OCI-LY1 (cell line): ENCODE measurements around the gene SHISAL2A.

Experiments
- H2AFZ ChIP-seq: fragments of 200-600 bp; sonication (generic), shearing (Covaris generic); 2 replicates; pipeline ENCODE4 v1.6.0; 2014; ENCODE audit warnings: antibody characterized with exemption, mild to moderate bottlenecking, low read length
- H3F3A ChIP-seq: fragments of 200-600 bp; sonication (generic), shearing (Covaris generic); 2 replicates; pipeline ENCODE4 v1.6.0; 2014; ENCODE audit warnings: mild to moderate bottlenecking, antibody characterized with exemption, low read length, moderate library complexity; ENCODE audit not compliant: insufficient read depth
- H3K27ac ChIP-seq: fragments of 200-600 bp; sonication (generic); 2 replicates; pipeline ENCODE4 v1.5.1; 2014; ENCODE audit warnings: low read length, mixed run types, mild to moderate bottlenecking, low read depth; ENCODE audit not compliant: poor library complexity, severe bottlenecking
- H3K27me3 ChIP-seq: fragments of 200-600 bp; sonication (generic); 2 replicates; pipeline ENCODE4 v1.6.0; 2014; ENCODE audit warnings: antibody characterized with exemption, mild to moderate bottlenecking, low read length, moderate library complexity; ENCODE audit not compliant: insufficient read depth
- H3K36me3 ChIP-seq: fragments of 200-600 bp; sonication (generic); 2 replicates; pipeline ENCODE4 v1.6.1; 2014; ENCODE audit warnings: mild to moderate bottlenecking, antibody characterized with exemption, low read length, moderate library complexity, mixed read lengths; ENCODE audit not compliant: insufficient read depth
- H3K4me1 ChIP-seq: fragments of 200-600 bp; sonication (generic); 2 replicates; pipeline ENCODE4 v1.5.1; 2014; ENCODE audit warnings: mild to moderate bottlenecking, low read length, moderate library complexity; ENCODE audit not compliant: insufficient read depth, severe bottlenecking
- H3K4me2 ChIP-seq: fragments of 200-600 bp; sonication (generic), shearing (Covaris generic); 2 replicates; pipeline ENCODE4 v1.6.1; 2014; ENCODE audit warnings: low read length
- H3K4me3 ChIP-seq: fragments of 200-600 bp; sonication (generic); 2 replicates; pipeline ENCODE4 v1.5.1; 2014; ENCODE audit warnings: low read length, low read depth, mild to moderate bottlenecking, mixed read lengths; ENCODE audit not compliant: poor library complexity, severe bottlenecking
- H3K79me2 ChIP-seq: fragments of 200-600 bp; shearing (Covaris generic); 2 replicates; pipeline ENCODE4 v1.6.1; 2016; ENCODE audit warnings: mixed run types, low read length, mixed read lengths; ENCODE audit not compliant: insufficient read depth
- H3K9ac ChIP-seq: fragments of 200-600 bp; sonication (generic), shearing (Covaris generic); 2 replicates; pipeline ENCODE4 v1.6.1; 2014; ENCODE audit warnings: mild to moderate bottlenecking, low read length, mixed read lengths
- H3K9me2 ChIP-seq: fragments of 200-600 bp; sonication (generic), shearing (Covaris generic); 2 replicates; pipeline ENCODE4 v1.6.1; 2014; ENCODE audit warnings: low read depth, mild to moderate bottlenecking, low read length, mixed read lengths
- H3K9me3 ChIP-seq: fragments of 200-600 bp; shearing (Covaris generic); 2 replicates; pipeline ENCODE4 v1.6.1; 2014; ENCODE audit warnings: low read length, mixed read lengths
- H4K20me1 ChIP-seq: fragments of 200-600 bp; sonication (generic), shearing (Covaris generic); 2 replicates; pipeline ENCODE4 v1.6.0; 2016; ENCODE audit warnings: mild to moderate bottlenecking, low read length; ENCODE audit not compliant: insufficient read depth
- CTCF ChIP-seq: fragments of 200-600 bp; sonication (generic), shearing (Covaris generic); IDR thresholded peaks from 2 replicates; pipeline ENCODE4 v1.5.1; 2017; ENCODE audit warnings: mild to moderate bottlenecking, antibody characterized with exemption, low read length, moderate library complexity, mixed read lengths
- EZH2 ChIP-seq: fragments of 200-600 bp; sonication (generic), shearing (Covaris generic); IDR thresholded peaks from 2 replicates; pipeline ENCODE4 v1.8.0; 2017; ENCODE audit warnings: borderline replicate concordance, mixed run types, mild to moderate bottlenecking, antibody characterized with exemption, low read length, moderate library complexity, mixed read lengths

The SHISAL2A gene

GRCh38 chr1:52614671-52615070, 18.3 kb upstream of the SHISAL2A start:
- Histone ChIP-seq H3K4me2 (no peak overlapping the region), H3K79me2 (no peaks in the 10 kb centered on the region), H3K27ac (no peak overlapping the region), H3K27me3 (no peaks in the 10 kb centered on the region), H3K4me3 (no peak overlapping the region), H3K9me3 (no peaks in the 10 kb centered on the region), H3K9me2 (no peaks in the 10 kb centered on the region), H3F3A (no peaks in the 10 kb centered on the region), H3K36me3 (no peaks in the 10 kb centered on the region), H3K4me1 (no peaks in the 10 kb centered on the region), H3K9ac (no peak overlapping the region), H4K20me1 (no peaks in the 10 kb centered on the region), H2AFZ (no peak overlapping the region)
- TF ChIP-seq CTCF (no peak), EZH2 (no peak)

GRCh38 chr1:52615489-52616042, 17.4 kb upstream of the SHISAL2A start:
- H3K9ac ChIP-seq, result no peak overlapping the region
- H3K9me2 ChIP-seq, result no peaks in the 10 kb centered on the region
- no peak overlapping the region for H2AFZ ChIP-seq
- H3K4me2 ChIP-seq, result no peak overlapping the region
- TF ChIP-seq CTCF (no peak), EZH2 (no peak)
- H4K20me1 ChIP-seq, result no peaks in the 10 kb centered on the region
- H3K36me3 ChIP-seq, result no peaks in the 10 kb centered on the region
- no peak overlapping the region for H3K27ac ChIP-seq
- no peaks in the 10 kb centered on the region for H3F3A ChIP-seq
- H3K4me1 ChIP-seq, result no peaks in the 10 kb centered on the region
- H3K27me3 ChIP-seq, result no peaks in the 10 kb centered on the region
- no peak overlapping the region for H3K4me3 ChIP-seq
- no peaks in the 10 kb centered on the region for H3K9me3 ChIP-seq
- no peaks in the 10 kb centered on the region for H3K79me2 ChIP-seq

- TF ChIP-seq EZH2 (no peak), CTCF (no peak)
- peaks cover 8% of the 10 kb centered on the region for H3K4me1 ChIP-seq
- no peak overlapping the region for H3K4me2 ChIP-seq
- no peaks in the 10 kb centered on the region for H3K27me3 ChIP-seq
- H4K20me1 ChIP-seq, result no peaks in the 10 kb centered on the region
- no peak overlapping the region for H2AFZ ChIP-seq
- H3K9me2 ChIP-seq, result no peaks in the 10 kb centered on the region
- H3K4me3 ChIP-seq, result no peak overlapping the region
- no peaks in the 10 kb centered on the region for H3K79me2 ChIP-seq
- no peaks in the 10 kb centered on the region for H3K36me3 ChIP-seq
- 0 out of 2 replicates have a peak, but pooled peaks cover 4% of the 10 kb centered on the region for H3K9me3 ChIP-seq
- no peaks in the 10 kb centered on the region for H3F3A ChIP-seq
- H3K27ac ChIP-seq, result no peak overlapping the region
- no peak overlapping the region for H3K9ac ChIP-seq
Observed at GRCh38 chr1:52621950-52622349, 11.0 kb upstream of the SHISAL2A start.
